Lower leg skin (tissue), 3 donors: Measurements from ENCODE around the gene BIRC3.

Experiments
- CTCF ChIP-seq, 3 donors: fragments of 450-650 bp; IDR thresholded peaks; one replicate each; pipeline ENCODE4 v1.5.1; 2016; ENCODE audit warnings: antibody characterized with exemption in 3 of 3, mild to moderate bottlenecking in 3 of 3, moderate library complexity in 2 of 3
- POLR2A ChIP-seq, 2 donors: fragments of 450-650 bp; IDR thresholded peaks; one replicate each; pipeline ENCODE4 v1.6.1; 2016 to 2017; ENCODE audit warnings: antibody characterized with exemption in 2 of 2, mild to moderate bottlenecking in 1 of 2, moderate library complexity in 1 of 2

- no peak for TF ChIP-seq CTCF (IDR thresholded peaks at IDR 0.05)
- no peak for TF ChIP-seq POLR2A (IDR thresholded peaks at IDR 0.05)
Measured at GRCh38 chr11:102320679-102321078, 3.4 kb downstream of the BIRC3 start.
